Measurements from ENCODE around the gene EXOC3L1. TPM values are rescaled to one million over a fixed set of nuclear protein-coding genes. Genes with fewer than 3 reads are reported as not detected.
A peak's percentile ranks its signal among the peaks of the same experiment; 100 is the strongest.

The EXOC3L1 gene
- total and polyA plus RNA-seq, 11 donors, result 1.9 to 9.1 (median 3.2) TPM

DNA sequence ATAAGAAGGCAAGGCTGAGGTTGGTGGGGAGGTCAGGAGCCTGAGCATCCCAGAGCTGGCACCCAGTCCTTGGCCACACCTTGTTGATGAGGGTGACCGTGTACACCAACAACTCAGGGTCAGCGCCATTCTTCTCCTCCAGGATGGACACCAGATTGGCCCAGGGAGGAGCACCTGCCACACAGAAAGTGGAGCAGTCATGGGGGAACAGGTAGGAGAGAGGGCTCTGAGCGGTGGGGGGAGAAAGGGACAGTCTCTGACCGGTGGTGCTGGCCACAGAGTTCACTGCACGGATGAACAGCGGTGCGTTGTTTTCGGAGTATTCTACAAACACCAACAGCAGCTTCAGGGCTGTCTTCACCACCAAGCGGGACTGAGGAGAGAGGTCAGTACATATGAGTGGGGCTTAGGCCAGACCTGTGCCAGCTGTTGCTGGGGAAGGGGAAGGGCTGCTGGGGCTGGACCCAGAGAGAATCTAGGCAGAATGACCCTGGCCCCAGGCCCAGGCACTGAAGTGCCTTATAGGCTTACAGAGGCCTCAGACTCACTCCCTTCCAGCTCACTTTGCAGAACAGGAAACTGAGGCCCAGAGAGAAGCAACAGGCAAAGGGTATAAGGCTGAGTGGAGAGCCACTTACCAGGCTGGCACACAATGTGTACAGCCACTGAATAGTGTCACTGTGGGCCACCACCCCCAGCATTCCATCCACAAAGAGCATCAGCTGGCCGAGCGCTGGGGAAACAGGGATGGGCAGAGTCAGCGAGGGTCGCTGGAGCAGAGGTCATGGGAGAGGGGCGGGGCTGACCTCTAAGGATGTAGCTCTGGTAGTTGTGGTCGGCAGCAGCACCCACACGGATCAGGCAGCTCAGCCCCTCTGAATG, 47.7 kb upstream of the EXOC3L1 start:
- no peak for TF ChIP-seq POLR2A (IDR thresholded peaks at IDR 0.05)
- TF ChIP-seq CTCF (IDR thresholded peaks at IDR 0.05), result no peak
- no peaks in the 10 kb centered on the region for H3K27me3 ChIP-seq
- intact Hi-C loops (cut with DNase I), result loop anchor here in 1 of 10 donors (10.0 kb wide), 1 partner anchor 787 kb away; the partner anchor contains the start of genes DDX28 and DUS2
- DNase-seq (peak in 3 of 5 donors; percentile 18 to 54 (median 27)), ATAC-seq (no peak)
- H3K4me1 ChIP-seq, result peaks cover 17 to 31% (median 26%) of the 10 kb centered on the region in 12 donors
- no peak overlapping the region for H3K27ac ChIP-seq
- H3K4me3 ChIP-seq, result no peak overlapping the region
- H3K36me3 ChIP-seq, result peaks cover 0 to 77% (median 71%) of the 10 kb centered on the region in 9 donors
- WGBS, 4 donors, result 76 to 93% (median 84%) methylated on average over 13 to 16 of the region's 16 CpGs
- no peaks in the 10 kb centered on the region for H3K9me3 ChIP-seq

DNA sequence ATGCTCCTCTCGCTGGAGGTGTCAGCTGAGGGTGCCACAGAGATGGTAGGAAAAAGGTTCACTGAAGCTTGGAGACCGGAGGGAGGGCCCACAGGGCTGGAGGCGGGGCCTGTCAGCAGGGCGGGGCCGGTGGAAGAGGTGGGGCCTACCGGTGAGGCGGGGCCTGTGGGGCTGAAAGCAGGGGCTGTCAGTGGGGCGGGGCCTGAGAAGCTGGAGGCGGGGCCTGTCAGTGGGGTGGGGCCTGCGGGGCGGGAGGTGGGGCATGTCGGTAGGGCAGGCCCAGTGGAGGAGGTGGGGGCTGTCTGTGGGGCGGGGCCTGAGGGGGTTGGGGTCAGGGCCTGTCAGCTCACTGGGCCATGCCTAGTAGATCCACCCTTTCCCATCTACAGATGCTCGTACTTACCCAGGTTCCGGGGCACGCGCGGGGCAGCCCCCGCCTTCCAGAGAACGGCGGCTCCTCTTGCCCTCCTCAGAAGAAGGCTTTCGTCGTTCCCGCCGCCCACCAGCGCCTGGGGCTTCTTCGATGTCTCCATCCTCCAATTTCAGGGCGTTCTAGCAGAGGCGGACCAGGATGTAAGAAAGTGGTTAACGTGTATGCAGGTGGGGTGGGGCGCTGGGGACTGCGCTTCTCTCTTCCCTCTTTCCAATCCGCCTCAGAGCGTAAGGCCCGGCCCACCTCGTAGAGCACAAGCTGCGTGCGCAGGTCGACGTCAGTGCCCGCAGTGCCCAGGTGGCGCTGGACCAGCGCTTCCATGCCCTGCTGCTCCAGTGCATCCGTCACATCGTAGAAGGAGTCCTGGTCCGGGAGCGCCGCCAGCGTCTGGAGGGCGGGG, 46.8 kb upstream of the EXOC3L1 start:
- TF ChIP-seq CTCF (IDR thresholded peaks at IDR 0.05) (no peak), POLR2A (IDR thresholded peaks at IDR 0.05) (no peak)
- 76 to 83% (median 81%) methylated on average over 43 to 50 of the region's 50 CpGs for WGBS, 4 donors
- Histone ChIP-seq H3K27me3 (no peaks in the 10 kb centered on the region), H3K4me3 (no peak overlapping the region), H3K36me3 (peaks cover 0 to 84% (median 78%) of the 10 kb centered on the region in 9 donors), H3K27ac (no peak overlapping the region), H3K4me1 (peaks cover 10 to 22% (median 18%) of the 10 kb centered on the region in 12 donors), H3K9me3 (no peaks in the 10 kb centered on the region)
- intact Hi-C loops (cut with DNase I), result loop anchor here in 1 of 10 donors (10.0 kb wide), 1 partner anchor 788 kb away; the partner anchor contains the start of genes DDX28 and DUS2
- DNase-seq, result peak in 2 of 5 donors; percentile 52 to 68
- ATAC-seq, result peak in 2 of 4 donors; percentile 14 to 33

DNA sequence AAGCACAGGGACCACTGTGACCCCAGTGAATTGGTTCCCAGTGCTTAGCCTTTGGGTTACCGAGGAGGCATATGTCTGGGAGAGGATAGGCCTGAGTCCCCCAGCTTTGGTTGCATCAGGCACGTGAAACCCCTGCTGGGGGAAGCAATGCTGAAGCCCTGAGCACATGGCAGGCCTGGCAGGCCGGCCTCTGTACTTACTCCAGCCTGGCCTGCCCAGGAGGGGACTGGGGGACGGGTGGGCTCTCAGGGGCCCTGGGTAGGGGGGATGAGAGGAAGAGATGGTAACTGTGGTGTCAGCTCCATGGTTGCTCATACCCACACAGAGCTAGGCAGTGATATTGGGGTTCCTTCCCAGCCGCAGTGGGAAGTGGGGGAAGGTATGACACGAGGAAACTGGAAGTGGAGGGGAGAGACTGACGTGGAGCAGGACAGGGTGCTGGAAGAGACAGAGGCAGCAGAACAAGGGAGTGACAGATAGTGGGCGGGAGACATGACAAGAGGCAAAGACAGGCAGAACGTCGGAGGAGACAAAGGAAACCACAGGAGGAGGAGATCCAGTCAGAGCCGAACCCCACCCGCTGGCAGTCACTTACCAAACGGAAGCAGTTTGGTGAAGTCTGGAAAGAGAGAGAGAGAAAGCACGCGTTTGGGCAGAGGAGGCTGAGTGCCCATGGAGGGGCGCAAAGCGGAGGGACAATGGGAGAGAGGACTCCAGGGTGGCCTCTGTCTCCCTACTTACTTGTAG, 46.1 kb upstream of the EXOC3L1 start:
- H3K4me3 ChIP-seq, result no peak overlapping the region
- intact Hi-C loops (cut with DNase I), result loop anchor here in 1 of 10 donors (10.0 kb wide), 1 partner anchor 789 kb away; the partner anchor contains the start of genes DDX28 and DUS2
- no peak for TF ChIP-seq POLR2A (IDR thresholded peaks at IDR 0.05)
- no peak for TF ChIP-seq CTCF (IDR thresholded peaks at IDR 0.05)
- no peak overlapping the region for H3K27ac ChIP-seq
- DNase-seq (peak in 3 of 5 donors; percentile 18 to 40 (median 21)), ATAC-seq (no peak)
- H3K9me3 ChIP-seq, result no peaks in the 10 kb centered on the region
- peaks cover 5 to 14% (median 10%) of the 10 kb centered on the region in 12 donors for H3K4me1 ChIP-seq
- H3K36me3 ChIP-seq, result peaks cover 0 to 92% (median 85%) of the 10 kb centered on the region in 9 donors
- 81 to 87% (median 85%) methylated on average over 15 to 17 of the region's 17 CpGs for WGBS, 4 donors
- no peaks in the 10 kb centered on the region for H3K27me3 ChIP-seq
